ENCODE results near the gene ETV6.
"Not testable (repeated sequence)": the region's sequence is repeated elsewhere in the genome, so short reads cannot be mapped to it uniquely, and the experiment has no call there.

ETV6 gene

GRCh38 chr12:11897923-11898322 is 248.4 kb downstream of the ETV6 start:
- Histone ChIP-seq H3K4me1 (ENCODE audit: insufficient read depth, insufficient read length) (no peaks in the 10 kb centered on the region), H3K4me3 (ENCODE audit: insufficient read length, low read depth) (no peak overlapping the region), H3K36me3 (ENCODE audit: insufficient read depth, insufficient read length, low read length) (peaks cover 8% of the 10 kb centered on the region), H3K9me3 (ENCODE audit: insufficient read depth, low read length) (no peaks in the 10 kb centered on the region), H3K27me3 (ENCODE audit: insufficient read depth, insufficient read length) (no peaks in the 10 kb centered on the region), H3K9ac (ENCODE audit: insufficient read length, low read depth) (no peak overlapping the region)
- DNase-seq (ENCODE audit: low read depth, low spot score), result no peak
- TF ChIP-seq SUZ12 (IDR thresholded peaks at IDR 0.05; ENCODE audit: extremely low read depth, insufficient read depth, insufficient read length) (no peak), YY1 (IDR thresholded peaks at IDR 0.05; ENCODE audit: insufficient read depth, insufficient read length) (no peak), ZNF274 (IDR thresholded peaks at IDR 0.05; ENCODE audit: low read depth, low read length) (no peak)

DNA sequence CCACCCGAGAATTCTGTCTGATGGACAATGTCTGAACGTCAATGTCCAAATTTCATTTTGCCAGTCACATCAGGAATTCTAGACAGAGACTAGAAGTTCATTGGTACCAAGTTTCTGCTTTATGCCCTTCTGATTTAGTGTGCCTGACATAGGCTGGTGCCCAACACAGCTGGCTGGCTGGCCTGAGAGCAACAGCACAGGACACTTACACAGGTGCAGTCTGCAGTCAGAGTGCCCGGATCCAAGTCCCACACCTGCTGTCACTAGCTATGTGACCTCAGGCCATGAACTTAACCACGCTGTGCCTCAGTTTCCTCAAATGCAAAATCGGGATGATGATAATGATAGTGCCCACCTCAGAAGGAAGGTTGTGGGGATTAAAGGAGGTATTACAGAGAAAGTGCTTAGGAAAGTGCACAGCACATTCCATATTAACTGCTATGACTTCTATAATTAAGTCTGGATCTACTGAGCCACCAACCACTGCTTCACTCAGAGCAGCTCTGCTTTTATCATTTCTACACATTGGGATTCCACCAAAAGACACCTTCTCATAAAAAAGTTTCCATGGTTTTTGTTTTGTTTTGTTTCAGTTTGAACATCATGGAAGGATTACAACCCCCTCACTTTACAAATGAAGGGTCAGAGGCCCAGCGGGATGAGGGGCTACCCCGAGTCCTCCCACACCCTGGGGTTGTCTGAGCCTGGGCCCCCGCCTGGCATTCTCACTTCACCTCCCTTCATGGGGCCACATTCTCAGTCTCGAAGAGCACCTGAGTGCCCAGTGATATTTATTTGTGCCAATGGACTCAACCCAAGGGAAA is 252.4 kb downstream of the ETV6 start:
- H3K36me3 ChIP-seq (ENCODE audit: insufficient read depth, insufficient read length, low read length), result no peaks in the 10 kb centered on the region
- TF ChIP-seq ZNF274 (IDR thresholded peaks at IDR 0.05; ENCODE audit: low read depth, low read length), result no peak
- TF ChIP-seq SUZ12 (IDR thresholded peaks at IDR 0.05; ENCODE audit: extremely low read depth, insufficient read depth, insufficient read length), result no peak
- TF ChIP-seq YY1 (IDR thresholded peaks at IDR 0.05; ENCODE audit: insufficient read depth, insufficient read length), result no peak
- no peak overlapping the region for H3K9ac ChIP-seq (ENCODE audit: insufficient read length, low read depth)
- H3K27me3 ChIP-seq (ENCODE audit: insufficient read depth, insufficient read length), result no peaks in the 10 kb centered on the region
- peaks cover under 1% of the 10 kb centered on the region for H3K9me3 ChIP-seq (ENCODE audit: insufficient read depth, low read length)
- no peaks in the 10 kb centered on the region for H3K4me1 ChIP-seq (ENCODE audit: insufficient read depth, insufficient read length)
- H3K4me3 ChIP-seq (ENCODE audit: insufficient read length, low read depth), result no peak overlapping the region
- DNase-seq (ENCODE audit: low read depth, low spot score), result no peak

- Histone ChIP-seq H3K4me3 (ENCODE audit: insufficient read length, low read depth) (no peak overlapping the region), H3K4me1 (ENCODE audit: insufficient read depth, insufficient read length) (no peaks in the 10 kb centered on the region), H3K9ac (ENCODE audit: insufficient read length, low read depth) (no peak overlapping the region), H3K9me3 (ENCODE audit: insufficient read depth, low read length) (peaks cover 6% of the 10 kb centered on the region), H3K36me3 (ENCODE audit: insufficient read depth, insufficient read length, low read length) (no peaks in the 10 kb centered on the region), H3K27me3 (ENCODE audit: insufficient read depth, insufficient read length) (no peaks in the 10 kb centered on the region)
- no peak for DNase-seq (ENCODE audit: low read depth, low spot score)
- no peak for TF ChIP-seq SUZ12 (IDR thresholded peaks at IDR 0.05; ENCODE audit: extremely low read depth, insufficient read depth, insufficient read length)
- TF ChIP-seq YY1 (IDR thresholded peaks at IDR 0.05; ENCODE audit: insufficient read depth, insufficient read length), result no peak
- TF ChIP-seq ZNF274 (IDR thresholded peaks at IDR 0.05; ENCODE audit: low read depth, low read length), result no peak
Measured at GRCh38 chr12:11902525-11902875, 253.0 kb downstream of the ETV6 start.

- Histone ChIP-seq H3K9ac (ENCODE audit: insufficient read length, low read depth) (no peak overlapping the region), H3K4me3 (ENCODE audit: insufficient read length, low read depth) (no peak overlapping the region), H3K27me3 (ENCODE audit: insufficient read depth, insufficient read length) (no peaks in the 10 kb centered on the region), H3K4me1 (ENCODE audit: insufficient read depth, insufficient read length) (no peaks in the 10 kb centered on the region), H3K9me3 (ENCODE audit: insufficient read depth, low read length) (peaks cover 23% of the 10 kb centered on the region), H3K36me3 (ENCODE audit: insufficient read depth, insufficient read length, low read length) (no peaks in the 10 kb centered on the region)
- no peak for DNase-seq (ENCODE audit: low read depth, low spot score)
- TF ChIP-seq YY1 (IDR thresholded peaks at IDR 0.05; ENCODE audit: insufficient read depth, insufficient read length), result no peak
- no peak for TF ChIP-seq ZNF274 (IDR thresholded peaks at IDR 0.05; ENCODE audit: low read depth, low read length)
- no peak for TF ChIP-seq SUZ12 (IDR thresholded peaks at IDR 0.05; ENCODE audit: extremely low read depth, insufficient read depth, insufficient read length)
Measured at GRCh38 chr12:11904124-11904523, 254.7 kb downstream of the ETV6 start.

DNA sequence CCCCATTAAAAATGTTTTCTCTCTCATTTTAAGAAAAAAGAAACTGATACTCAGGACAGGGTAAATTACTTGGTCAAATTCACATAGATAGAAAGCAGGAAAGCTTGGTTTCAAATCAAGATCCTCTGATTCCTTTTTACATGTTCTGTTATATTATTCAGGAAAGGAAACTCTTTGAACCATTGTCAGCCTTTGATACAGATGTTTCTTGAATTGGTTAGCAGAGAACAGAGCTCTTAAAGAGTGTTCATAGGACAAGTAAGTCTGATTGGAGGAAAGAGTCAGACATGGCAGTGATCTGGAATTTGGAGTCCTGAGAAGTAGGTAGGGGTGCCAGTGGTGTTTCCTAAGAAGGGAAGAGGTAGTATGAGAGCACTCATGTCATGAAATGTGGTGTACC is 256.1 kb downstream of the ETV6 start:
- H3K4me3 ChIP-seq (ENCODE audit: insufficient read length, low read depth), result no peak overlapping the region
- DNase-seq (ENCODE audit: low read depth, low spot score), result no peak
- no peak for TF ChIP-seq ZNF274 (IDR thresholded peaks at IDR 0.05; ENCODE audit: low read depth, low read length)
- TF ChIP-seq YY1 (IDR thresholded peaks at IDR 0.05; ENCODE audit: insufficient read depth, insufficient read length), result no peak
- no peak for TF ChIP-seq SUZ12 (IDR thresholded peaks at IDR 0.05; ENCODE audit: extremely low read depth, insufficient read depth, insufficient read length)
- H3K36me3 ChIP-seq (ENCODE audit: insufficient read depth, insufficient read length, low read length), result no peaks in the 10 kb centered on the region
- H3K4me1 ChIP-seq (ENCODE audit: insufficient read depth, insufficient read length), result no peaks in the 10 kb centered on the region
- H3K9ac ChIP-seq (ENCODE audit: insufficient read length, low read depth), result no peak overlapping the region
- H3K9me3 ChIP-seq (ENCODE audit: insufficient read depth, low read length), result peaks cover 32% of the 10 kb centered on the region
- H3K27me3 ChIP-seq (ENCODE audit: insufficient read depth, insufficient read length), result no peaks in the 10 kb centered on the region

DNA sequence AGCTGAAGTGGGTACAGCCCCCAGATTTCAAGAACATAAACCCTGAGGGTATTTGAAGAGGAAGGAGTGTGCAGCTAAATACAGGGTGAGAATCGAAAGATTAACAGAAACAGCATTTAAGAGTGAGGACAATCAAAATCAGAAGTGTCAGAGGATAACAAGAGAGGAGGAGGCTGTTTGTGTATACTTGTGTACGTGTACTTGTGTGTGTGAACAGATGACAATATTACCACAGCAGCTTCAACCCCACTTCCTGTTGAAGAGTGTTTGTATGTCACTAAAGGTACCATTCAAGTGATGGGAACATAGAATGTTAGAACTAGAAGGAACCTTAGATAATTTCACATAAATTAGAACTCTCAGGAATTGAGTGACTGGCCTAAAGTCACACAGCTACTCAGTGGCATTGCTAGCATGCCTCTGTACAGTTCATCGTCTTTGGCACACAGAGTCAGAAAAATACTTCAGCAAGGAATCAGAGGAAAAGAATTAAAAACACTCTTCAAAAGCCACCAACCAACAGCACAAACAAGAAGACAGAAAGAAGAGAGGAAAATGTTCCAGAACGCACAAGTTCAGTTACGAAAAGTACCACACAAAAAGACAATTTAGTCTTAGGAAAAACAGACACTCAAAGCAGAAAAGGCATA is 256.9 kb downstream of the ETV6 start:
- TF ChIP-seq SUZ12 (IDR thresholded peaks at IDR 0.05; ENCODE audit: extremely low read depth, insufficient read depth, insufficient read length) (no peak), ZNF274 (IDR thresholded peaks at IDR 0.05; ENCODE audit: low read depth, low read length) (no peak), YY1 (IDR thresholded peaks at IDR 0.05; ENCODE audit: insufficient read depth, insufficient read length) (no peak)
- no peaks in the 10 kb centered on the region for H3K27me3 ChIP-seq (ENCODE audit: insufficient read depth, insufficient read length)
- H3K4me3 ChIP-seq (ENCODE audit: insufficient read length, low read depth), result no peak overlapping the region
- H3K9me3 ChIP-seq (ENCODE audit: insufficient read depth, low read length), result peaks cover 32% of the 10 kb centered on the region
- DNase-seq (ENCODE audit: low read depth, low spot score), result no peak
- no peaks in the 10 kb centered on the region for H3K4me1 ChIP-seq (ENCODE audit: insufficient read depth, insufficient read length)
- H3K9ac ChIP-seq (ENCODE audit: insufficient read length, low read depth), result no peak overlapping the region
- no peaks in the 10 kb centered on the region for H3K36me3 ChIP-seq (ENCODE audit: insufficient read depth, insufficient read length, low read length)

- Histone ChIP-seq H3K9ac (ENCODE audit: insufficient read length, low read depth) (no peak overlapping the region), H3K4me1 (ENCODE audit: insufficient read depth, insufficient read length) (no peaks in the 10 kb centered on the region), H3K36me3 (ENCODE audit: insufficient read depth, insufficient read length, low read length) (no peaks in the 10 kb centered on the region), H3K4me3 (ENCODE audit: insufficient read length, low read depth) (no peak overlapping the region), H3K9me3 (ENCODE audit: insufficient read depth, low read length) (peaks cover 32% of the 10 kb centered on the region), H3K27me3 (ENCODE audit: insufficient read depth, insufficient read length) (no peaks in the 10 kb centered on the region)
- DNase-seq (ENCODE audit: low read depth, low spot score), result no peak
- no peak for TF ChIP-seq ZNF274 (IDR thresholded peaks at IDR 0.05; ENCODE audit: low read depth, low read length)
- no peak for TF ChIP-seq SUZ12 (IDR thresholded peaks at IDR 0.05; ENCODE audit: extremely low read depth, insufficient read depth, insufficient read length)
- no peak for TF ChIP-seq YY1 (IDR thresholded peaks at IDR 0.05; ENCODE audit: insufficient read depth, insufficient read length)
Measured at GRCh38 chr12:11907625-11908024, 258.2 kb downstream of the ETV6 start.

DNA sequence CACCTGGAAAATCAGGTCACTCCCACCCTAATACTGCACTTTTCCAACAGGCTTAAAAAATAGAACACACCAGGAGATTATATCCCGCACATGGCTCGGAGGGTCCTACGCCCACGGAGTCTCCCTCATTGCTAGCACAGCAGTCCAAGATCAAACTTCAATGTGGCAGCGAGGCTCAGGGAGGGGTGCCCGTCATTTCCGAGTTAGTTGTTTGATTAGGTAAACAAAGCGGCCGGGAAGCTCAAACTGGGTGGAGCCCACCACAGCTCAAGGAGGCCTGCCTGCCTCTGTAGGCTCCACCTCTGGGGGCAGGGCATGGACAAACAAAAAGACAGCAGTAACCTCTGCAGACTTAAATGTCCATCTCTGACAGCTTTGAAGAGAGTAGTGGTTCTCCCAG is 259.9 kb downstream of the ETV6 start:
- DNase-seq (ENCODE audit: low read depth, low spot score); H3K4me1 ChIP-seq (ENCODE audit: insufficient read depth, insufficient read length); H3K4me3 ChIP-seq (ENCODE audit: insufficient read length, low read depth); H3K27me3 ChIP-seq (ENCODE audit: insufficient read depth, insufficient read length); H3K9ac ChIP-seq (ENCODE audit: insufficient read length, low read depth); H3K36me3 ChIP-seq (ENCODE audit: insufficient read depth, insufficient read length, low read length): not testable (repeated sequence)
- H3K9me3 ChIP-seq (ENCODE audit: insufficient read depth, low read length), result peaks cover 32% of the 10 kb centered on the region
